GF-D8 (cell line): ENCODE measurements around the gene MS4A1.
"Not testable (repeated sequence)": the region's sequence is repeated elsewhere in the genome, so short reads cannot be mapped to it uniquely, and the experiment has no call there.

Experiments
- DNase-seq: peaks from one replicate; lab custom pipeline; 2025; lab: John Stamatoyannopoulos, UW

Gene MS4A1

GRCh38 chr11:60455531-60456042, at the start of gene MS4A1:
MS4A1 (plus strand) TSS chr11:60455847; CDS start chr11:60462375, 6,528 bp downstream.
- DNase-seq, result no peak

GRCh38 chr11:60420015-60420414, 35.6 kb upstream of the MS4A1 start:
- DNase-seq, result no peak

GRCh38 chr11:60422609-60423008, 33.0 kb upstream of the MS4A1 start:
- DNase-seq, result no peak

- DNase-seq, result no peak
Observed at GRCh38 chr11:60428517-60428916, 27.1 kb upstream of the MS4A1 start.

- no peak for DNase-seq
Observed at GRCh38 chr11:60429272-60429671, 26.4 kb upstream of the MS4A1 start, which contains the start of gene MS4A5. MS4A5 (plus strand) TSS chr11:60429572; CDS start chr11:60429675, 103 bp downstream.

- no peak for DNase-seq
Observed at GRCh38 chr11:60431251-60431650, 24.4 kb upstream of the MS4A1 start.

GRCh38 chr11:60433401-60433800, 22.2 kb upstream of the MS4A1 start:
- no peak for DNase-seq

- no peak for DNase-seq
Observed at GRCh38 chr11:60447070-60447469, 8.6 kb upstream of the MS4A1 start.

GRCh38 chr11:60447846-60448245, 7.8 kb upstream of the MS4A1 start:
- no peak for DNase-seq

- not testable (repeated sequence) for DNase-seq
Observed at GRCh38 chr11:60451185-60451584, 4.5 kb upstream of the MS4A1 start.

GRCh38 chr11:60454212-60454611, 1.4 kb upstream of the MS4A1 start:
- no peak for DNase-seq

- DNase-seq, result no peak
Observed at GRCh38 chr11:60457576-60457975, 1.9 kb downstream of the MS4A1 start.

GRCh38 chr11:60459345-60459744, 3.7 kb downstream of the MS4A1 start:
- no peak for DNase-seq

GRCh38 chr11:60468829-60469228, 13.2 kb downstream of the MS4A1 start:
- no peak for DNase-seq

- DNase-seq, result no peak
Observed at GRCh38 chr11:60469723-60470122, 14.1 kb downstream of the MS4A1 start.

GRCh38 chr11:60477035-60477445, 21.4 kb downstream of the MS4A1 start:
- DNase-seq, result no peak

- peak; percentile 17 for DNase-seq
Observed at GRCh38 chr11:60482361-60482760, 26.7 kb downstream of the MS4A1 start.

- peak; percentile 8 for DNase-seq
Observed at GRCh38 chr11:60485987-60486386, 30.3 kb downstream of the MS4A1 start.

- no peak for DNase-seq
Observed at GRCh38 chr11:60492488-60493009, 36.9 kb downstream of the MS4A1 start, which contains the start of gene MS4A12. MS4A12 (plus strand) TSS chr11:60492778; CDS start chr11:60497319, 4,541 bp downstream.

GRCh38 chr11:60493454-60493853, 37.8 kb downstream of the MS4A1 start:
- DNase-seq, result no peak

GRCh38 chr11:60498399-60498798, 42.8 kb downstream of the MS4A1 start:
- no peak for DNase-seq

GRCh38 chr11:60498853-60499252, 43.2 kb downstream of the MS4A1 start:
- DNase-seq, result no peak

GRCh38 chr11:60500276-60500910, 44.7 kb downstream of the MS4A1 start:
- DNase-seq, result no peak
